Pulmonary artery endothelial cell (primary cell): ENCODE data around the gene SECISBP2L. TPM values are rescaled to one million over a fixed set of nuclear protein-coding genes. Genes with fewer than 3 reads are reported as not detected.

Experiments
- DNase-seq: peaks from one replicate; pipeline ENCODE4 v3.0.0-alpha.2; 2011; ENCODE audit warnings: low read depth, low spot score
- total RNA-seq: library from RNA; depleted of rRNA; stranded (reverse); fragments of >200 nt; gene quantifications from 2 replicates; pipeline ENCODE4 v1.2.3, GENCODE V29; 2014

SECISBP2L gene
- total RNA-seq, 1 donor from 2014 or later, result 20.7 TPM

DNA sequence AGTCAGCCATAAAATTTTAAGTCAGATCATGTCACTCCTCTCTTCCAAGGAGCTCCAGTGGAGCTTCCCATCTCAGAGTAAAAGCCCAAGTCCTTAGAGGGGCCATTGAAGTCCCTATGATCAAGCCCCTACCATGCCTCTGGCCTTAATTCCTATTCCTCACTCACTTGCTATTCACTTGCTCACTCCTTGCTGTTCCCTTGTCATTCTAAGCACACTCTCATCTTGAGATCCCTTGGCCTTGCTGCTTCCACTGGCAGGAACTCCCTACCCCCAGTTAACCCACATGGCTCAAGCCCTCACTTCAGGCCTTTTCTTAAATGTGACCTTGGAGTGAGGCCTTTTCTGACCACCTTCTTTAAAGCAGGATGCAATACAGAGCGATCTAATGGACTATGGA is 12.3 kb upstream of the SECISBP2L start:
- DNase-seq, result no peak

GRCh38 chr15:49055630-49056029 is 9.4 kb upstream of the SECISBP2L start:
- DNase-seq, result no peak

DNA sequence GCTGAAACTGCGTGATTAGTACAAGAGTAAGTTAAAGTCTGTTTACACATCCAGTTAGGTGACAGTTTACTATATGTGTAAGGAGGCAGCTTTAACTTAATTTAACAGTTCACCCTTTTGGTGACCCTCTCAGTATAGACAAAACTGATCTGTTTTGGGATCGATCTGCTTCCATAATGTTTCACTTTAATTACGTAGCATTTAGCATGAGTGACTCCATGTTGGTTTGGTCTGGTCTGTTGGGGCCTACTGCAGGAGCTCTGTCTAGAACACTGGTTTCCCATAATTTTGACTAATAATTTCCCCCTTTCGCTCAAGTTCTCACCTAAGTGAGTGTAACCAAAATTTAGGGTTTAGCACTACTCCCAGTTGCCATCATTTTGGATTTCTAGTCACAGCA is 6.4 kb upstream of the SECISBP2L start:
- no peak for DNase-seq

DNA sequence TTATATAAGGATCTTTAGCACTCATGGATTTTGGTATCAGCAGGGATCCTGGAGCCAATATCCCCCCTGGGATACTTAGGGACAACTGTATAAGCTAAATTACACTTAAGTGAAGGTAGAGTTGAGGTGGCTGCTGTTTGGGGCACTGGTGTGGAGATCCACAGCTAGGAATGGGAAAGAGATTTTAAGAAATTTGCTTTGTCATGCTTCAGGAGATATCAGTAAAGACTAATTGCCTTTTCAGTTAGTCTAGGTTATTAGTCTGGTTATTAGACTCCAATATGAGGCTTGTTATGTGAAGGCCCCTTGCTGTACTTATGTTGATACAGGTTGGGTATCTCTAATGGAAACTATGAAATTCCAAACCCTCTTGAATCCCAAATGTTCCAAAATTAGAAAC is 1.2 kb upstream of the SECISBP2L start:
- DNase-seq, result no peak

- no peak for DNase-seq
These were observed 461 bp downstream of the SECISBP2L start for GRCh38 chr15:49045751-49046219.

- no peak for DNase-seq
These were observed 1.3 kb downstream of the SECISBP2L start for GRCh38 chr15:49044766-49045606.

GRCh38 chr15:49044002-49044401 is 2.2 kb downstream of the SECISBP2L start:
- DNase-seq, result no peak

GRCh38 chr15:49042165-49042564 is 4.1 kb downstream of the SECISBP2L start:
- no peak for DNase-seq

GRCh38 chr15:49041426-49041825 is 4.8 kb downstream of the SECISBP2L start:
- no peak for DNase-seq

GRCh38 chr15:49040151-49040550 is 6.1 kb downstream of the SECISBP2L start:
- no peak for DNase-seq

GRCh38 chr15:49038382-49038781 is 7.9 kb downstream of the SECISBP2L start:
- DNase-seq, result no peak

- DNase-seq, result no peak
These were observed 8.7 kb downstream of the SECISBP2L start for GRCh38 chr15:49037546-49037940.

- no peak for DNase-seq
These were observed 9.3 kb downstream of the SECISBP2L start for GRCh38 chr15:49036650-49037545.

- DNase-seq, result no peak
These were observed 10.4 kb downstream of the SECISBP2L start for GRCh38 chr15:49035825-49036224.

GRCh38 chr15:49032601-49033145 is 13.6 kb downstream of the SECISBP2L start:
- DNase-seq, result no peak

- DNase-seq, result no peak
These were observed 14.4 kb downstream of the SECISBP2L start for GRCh38 chr15:49031804-49032203.

DNA sequence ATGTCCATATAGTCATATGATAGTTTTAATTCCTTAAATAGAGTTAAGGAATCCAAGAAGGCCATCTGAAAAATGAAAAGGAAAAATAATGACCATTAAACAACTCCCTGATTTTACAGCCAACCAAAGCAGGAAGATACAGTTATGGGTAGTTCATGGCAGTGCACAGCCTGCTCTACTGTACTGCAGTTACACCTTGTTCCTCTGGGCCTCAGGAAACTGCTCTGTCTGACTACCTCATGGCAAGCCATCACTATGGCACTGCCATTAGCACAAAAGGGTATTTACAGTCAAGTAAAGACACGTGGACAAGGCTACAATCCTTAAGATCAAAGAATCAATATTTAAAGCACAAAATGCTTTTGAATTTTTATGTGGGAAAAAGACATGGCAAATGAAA is 19.5 kb downstream of the SECISBP2L start:
- DNase-seq, result no peak

GRCh38 chr15:49024840-49025239 is 21.4 kb downstream of the SECISBP2L start:
- no peak for DNase-seq

- no peak for DNase-seq
These were observed 22.9 kb downstream of the SECISBP2L start for GRCh38 chr15:49023354-49023753.

DNA sequence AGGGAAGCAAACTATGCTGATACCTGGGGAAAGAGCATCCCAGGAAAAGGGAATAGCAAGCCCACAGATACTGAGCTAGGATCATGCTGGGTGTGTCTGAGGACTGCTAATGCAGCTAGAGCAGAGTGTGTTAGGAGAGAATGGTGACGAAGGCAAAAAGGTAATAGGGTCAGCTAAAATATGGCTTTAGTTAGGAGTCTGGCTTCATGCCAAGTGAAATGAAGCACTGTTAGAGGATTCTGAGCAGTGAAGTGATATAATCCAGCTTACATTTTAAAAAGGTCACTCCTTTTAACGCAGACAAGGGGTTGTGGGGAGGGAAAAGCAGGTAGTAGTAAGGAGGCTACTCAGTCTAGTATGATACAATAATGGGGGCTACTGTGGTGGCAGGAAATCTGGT is 30.4 kb downstream of the SECISBP2L start:
- no peak for DNase-seq

GRCh38 chr15:48999314-48999713 is 46.9 kb downstream of the SECISBP2L start:
- DNase-seq, result no peak

- DNase-seq, result no peak
These were observed 50.0 kb downstream of the SECISBP2L start for GRCh38 chr15:48996276-48996675.
